HG03521 (cell line): Measurements from ENCODE around the gene TMEM204.

Experiments used
- ATAC-seq: cut with Tn5 transposase; IDR thresholded peaks from one replicate; pipeline ENCODE4 v1.9.1; 2021; ENCODE audit warnings: mild to moderate bottlenecking, moderate library complexity; ENCODE audit not compliant: unreplicated experiment

The TMEM204 gene

DNA sequence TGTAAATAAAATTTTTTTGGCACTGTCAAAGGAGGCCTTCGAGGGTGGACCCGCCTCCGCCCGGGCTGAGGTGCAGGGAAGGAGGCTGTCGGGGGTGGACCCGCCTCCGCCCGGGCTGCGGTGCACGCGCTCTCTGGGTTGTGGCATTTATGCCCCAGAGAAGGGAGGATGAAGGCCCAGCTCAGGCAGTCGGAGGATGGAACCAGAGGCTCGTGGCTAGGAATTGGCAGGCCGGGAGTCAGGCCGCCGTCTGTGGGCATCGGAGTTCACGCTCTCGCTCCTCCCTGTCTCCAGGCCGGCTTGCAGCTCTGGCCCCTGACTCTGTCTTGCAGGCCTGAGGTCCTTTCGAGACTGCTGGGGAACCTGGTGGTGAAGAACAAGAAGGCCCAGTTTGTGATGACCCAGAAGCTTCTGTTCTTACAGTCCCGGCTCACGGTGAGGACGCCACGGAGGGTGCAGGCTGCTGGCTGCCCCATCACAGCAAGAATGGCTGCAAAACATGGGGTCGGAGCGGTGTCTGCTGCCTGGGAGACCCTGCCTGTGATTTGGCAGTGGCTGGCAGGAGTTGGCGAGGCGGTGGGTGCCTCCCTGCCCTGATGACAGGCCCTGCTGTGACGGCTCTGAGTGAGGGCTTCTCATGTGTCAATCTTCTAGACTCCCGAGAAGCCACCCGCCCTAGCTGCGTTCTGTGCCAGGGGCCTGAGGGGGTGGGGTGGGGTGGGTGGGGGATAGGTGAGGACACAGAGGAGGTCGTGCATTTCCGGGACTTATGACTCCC is 34.4 kb upstream of the TMEM204 start:
- ATAC-seq: no peak

DNA sequence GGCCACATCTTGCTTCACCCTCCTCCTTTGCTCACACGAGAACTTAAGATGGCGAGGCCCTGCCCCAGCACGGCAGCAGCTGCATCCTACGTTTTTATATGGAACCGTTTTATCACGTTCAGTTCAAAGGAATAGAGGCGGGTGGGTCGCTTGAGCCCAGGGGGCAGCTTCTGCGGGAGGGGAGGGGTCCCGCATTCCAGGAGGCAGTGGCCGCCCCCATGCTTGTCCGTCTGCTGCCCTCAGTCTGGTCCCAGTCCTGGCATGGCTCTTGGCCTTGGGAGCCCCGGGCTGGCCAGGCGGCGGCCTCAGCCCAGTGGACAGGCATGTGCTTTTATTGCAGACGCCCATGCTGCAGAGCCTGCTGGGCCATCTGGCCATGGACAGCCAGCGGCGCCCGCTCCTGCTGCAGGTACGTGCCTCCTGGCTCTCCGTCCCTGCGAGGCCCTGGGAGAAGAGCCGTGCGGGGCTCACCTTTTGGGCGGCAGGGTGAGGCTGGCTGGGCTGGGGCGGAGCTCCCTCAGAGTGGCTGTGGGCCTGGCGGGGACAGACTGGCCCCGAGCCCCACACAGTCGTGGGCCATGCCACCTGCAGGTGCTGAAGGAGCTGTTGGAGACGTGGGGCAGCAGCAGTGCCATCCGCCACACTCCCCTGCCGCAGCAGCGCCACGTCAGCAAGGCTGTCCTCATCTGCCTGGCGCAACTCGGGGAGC is 33.6 kb upstream of the TMEM204 start:
- ATAC-seq: no peak

DNA sequence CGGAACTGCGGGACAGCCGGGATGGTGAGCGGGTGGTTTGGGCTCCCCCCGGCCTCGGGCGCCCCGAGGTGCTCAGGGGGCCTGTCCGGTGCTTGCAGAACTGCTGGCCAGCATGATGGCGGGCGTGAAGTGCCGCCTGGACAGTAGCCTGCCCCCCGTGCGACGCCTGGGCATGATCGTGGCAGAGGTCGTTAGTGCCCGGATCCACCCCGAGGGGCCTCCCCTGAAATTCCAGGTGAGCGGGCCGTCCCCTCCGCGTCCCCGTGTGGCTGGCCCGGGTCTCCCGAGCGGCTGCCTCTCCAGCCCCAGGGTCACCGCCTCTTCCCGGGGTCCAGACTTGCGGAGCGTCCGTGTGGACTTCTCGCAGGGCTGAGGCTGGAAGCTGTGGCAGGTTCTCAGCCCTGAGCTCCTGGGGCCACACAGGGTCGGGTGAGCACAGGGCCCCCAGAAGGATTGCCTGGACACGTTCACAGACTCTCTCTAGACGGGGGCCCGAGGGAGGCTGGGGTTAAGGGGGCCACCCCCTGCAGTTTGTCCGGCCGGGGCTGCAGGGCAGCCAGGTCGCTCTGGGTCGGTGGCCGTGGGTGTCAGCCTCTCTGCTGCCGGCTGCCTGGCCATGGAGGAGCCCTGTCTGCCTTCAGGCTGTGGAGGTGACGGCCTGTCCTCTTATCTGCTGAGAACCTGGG is 32.9 kb upstream of the TMEM204 start:
- ATAC-seq: no peak

DNA sequence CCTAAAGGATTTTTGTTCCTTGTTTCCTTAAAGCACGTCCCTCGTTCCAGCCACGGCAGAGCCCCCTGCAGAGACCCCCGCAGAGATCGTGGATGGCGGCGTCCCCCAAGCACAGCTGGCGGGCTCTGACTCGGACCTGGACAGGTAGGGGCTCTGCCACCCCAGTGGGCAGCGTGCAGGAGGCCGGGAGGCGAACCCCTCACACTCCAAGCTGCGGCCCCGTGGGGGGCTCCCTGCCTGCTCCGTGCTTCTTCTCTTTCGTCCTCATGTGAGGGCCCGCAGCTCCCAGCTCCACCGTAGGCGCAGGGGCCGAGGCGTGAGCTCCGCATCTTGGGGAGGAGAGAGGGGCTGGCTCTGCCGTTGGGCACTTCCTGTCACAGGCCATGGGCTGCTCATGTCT is 31.8 kb upstream of the TMEM204 start:
- no peak for ATAC-seq

DNA sequence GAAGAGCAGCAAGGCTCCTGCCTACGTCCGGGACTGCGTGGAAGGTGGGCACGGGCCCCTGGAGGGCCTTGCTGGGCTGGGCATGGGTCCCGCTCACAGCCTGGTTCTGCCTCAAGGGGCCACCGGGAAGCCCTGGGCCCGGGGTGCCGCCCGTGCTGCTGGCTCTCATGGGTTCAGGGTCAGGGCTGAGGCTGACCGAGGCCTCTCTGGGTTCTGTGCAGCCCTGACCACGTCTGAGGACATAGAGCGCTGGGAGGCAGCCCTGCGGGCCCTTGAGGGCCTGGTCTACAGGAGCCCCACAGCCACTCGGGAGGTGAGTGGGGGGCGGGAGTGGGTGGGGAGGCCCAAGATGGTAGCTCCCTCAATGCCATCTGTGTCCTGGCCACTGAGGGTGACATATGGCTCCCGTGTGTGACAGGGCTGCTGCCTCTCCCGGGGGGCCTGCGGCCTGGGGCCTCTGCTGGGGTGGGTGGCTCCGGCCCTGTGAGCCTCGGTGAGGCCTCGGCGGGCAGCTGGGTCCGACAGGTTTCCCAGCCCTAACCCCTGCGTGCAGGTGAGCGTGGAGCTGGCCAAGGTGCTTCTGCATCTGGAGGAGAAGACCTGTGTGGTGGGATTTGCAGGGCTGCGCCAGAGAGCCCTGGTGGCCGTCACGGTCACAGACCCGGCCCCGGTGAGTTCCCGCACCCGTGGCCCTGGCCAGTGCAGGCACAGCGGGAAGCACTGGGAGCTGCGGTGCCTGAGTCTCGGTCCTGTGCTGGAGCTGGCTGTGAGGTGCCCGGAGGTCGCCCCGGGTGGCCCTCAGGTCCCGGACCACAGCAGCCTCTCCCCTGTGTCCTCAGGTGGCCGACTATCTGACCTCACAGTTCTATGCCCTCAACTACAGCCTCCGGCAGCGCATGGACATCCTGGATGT is 31.1 kb upstream of the TMEM204 start:
- ATAC-seq: no peak

DNA sequence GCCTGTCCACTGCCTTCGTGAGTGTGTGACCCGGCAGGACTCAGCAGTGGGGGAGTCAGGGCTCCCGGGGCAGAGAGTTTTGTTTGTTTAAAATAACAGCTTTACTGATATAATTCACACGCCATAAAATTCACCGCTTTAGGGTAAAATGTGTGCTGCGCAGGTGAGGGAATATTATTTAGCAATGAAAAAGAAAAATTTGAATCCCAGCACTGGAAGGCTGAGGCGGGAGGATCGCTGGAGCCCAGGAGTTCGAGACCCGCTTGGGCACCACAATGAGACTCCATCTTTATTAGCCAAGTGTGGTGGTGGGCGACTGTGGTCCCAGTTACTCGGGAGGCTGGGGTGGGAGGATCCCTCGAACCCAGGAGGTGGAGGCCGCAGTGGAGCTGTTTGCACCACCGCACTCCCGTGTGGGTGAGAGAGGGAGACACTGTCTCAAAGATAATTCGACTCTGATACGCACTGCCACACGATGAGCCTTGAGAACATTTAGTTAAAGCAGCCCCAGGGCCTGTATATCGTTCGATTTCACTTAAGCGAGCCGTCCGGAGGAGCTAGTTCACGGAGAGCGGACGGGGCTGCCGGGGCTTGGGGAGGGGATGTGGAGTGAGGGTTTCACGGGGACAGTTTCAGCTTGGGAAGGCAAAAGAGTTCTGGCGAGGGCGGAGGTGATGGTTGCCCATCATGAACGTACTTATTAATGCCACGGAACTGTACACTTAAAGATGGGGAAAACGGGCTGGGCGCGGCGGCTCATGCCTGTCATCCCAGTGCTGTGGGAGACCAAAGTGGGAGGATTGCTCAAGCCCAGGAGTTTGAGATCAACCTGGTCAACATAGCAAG is 30.1 kb upstream of the TMEM204 start:
- ATAC-seq: no peak

DNA sequence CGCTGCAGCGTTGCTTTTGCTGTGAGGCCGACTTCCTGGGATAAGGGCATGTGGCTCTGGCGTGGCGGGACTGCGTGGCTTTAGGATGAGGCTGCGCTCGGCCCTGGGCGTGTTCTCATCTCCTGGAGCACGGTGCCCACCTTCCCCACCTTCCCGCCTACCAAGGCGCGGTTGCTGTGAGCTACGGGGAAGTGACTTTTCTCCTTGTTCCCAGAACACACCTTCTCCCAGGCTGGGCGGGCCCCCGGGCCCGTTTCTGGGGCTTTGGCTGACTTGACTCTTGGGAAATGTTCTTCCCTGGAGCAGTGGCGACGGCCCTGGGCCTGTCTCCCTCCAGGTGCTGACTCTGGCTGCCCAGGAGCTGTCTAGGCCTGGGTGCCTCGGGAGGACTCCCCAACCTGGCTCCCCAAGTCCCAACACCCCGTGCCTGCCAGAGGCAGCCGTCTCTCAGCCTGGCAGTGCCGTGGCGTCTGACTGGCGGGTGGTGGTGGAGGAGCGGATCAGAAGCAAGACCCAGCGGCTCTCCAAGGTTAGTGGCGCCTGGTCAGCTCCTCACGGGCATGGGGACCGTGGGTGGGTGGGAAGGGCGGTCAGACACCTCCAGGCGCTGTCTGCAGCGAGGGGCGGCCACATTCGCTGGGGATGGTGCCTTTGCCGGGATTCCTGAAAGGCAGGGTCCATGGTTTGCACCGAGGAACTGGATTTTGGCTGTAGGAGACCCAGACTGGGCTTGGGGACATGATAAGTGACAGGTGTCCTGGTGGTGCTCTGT is 28.2 kb upstream of the TMEM204 start:
- ATAC-seq: no peak

DNA sequence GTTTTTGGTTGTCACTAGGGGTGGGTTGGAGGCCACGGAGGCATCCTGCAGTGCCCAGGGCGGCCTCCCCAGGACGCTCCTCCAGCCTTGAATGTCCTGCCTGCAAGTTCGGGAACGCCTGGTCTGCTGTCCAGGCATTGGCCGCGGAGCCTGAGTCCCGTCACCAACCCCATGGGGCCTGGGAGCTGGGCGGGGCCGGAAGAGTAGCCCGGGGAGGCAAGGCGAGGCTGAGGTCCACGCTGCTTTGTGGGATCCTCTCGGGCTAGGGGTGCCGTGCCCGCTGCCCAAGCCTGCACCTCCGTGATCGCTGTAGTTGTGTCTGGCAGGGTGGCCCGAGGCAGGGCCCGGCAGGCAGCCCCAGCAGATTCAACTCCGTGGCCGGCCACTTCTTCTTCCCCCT is 27.6 kb upstream of the TMEM204 start:
- ATAC-seq: no peak

DNA sequence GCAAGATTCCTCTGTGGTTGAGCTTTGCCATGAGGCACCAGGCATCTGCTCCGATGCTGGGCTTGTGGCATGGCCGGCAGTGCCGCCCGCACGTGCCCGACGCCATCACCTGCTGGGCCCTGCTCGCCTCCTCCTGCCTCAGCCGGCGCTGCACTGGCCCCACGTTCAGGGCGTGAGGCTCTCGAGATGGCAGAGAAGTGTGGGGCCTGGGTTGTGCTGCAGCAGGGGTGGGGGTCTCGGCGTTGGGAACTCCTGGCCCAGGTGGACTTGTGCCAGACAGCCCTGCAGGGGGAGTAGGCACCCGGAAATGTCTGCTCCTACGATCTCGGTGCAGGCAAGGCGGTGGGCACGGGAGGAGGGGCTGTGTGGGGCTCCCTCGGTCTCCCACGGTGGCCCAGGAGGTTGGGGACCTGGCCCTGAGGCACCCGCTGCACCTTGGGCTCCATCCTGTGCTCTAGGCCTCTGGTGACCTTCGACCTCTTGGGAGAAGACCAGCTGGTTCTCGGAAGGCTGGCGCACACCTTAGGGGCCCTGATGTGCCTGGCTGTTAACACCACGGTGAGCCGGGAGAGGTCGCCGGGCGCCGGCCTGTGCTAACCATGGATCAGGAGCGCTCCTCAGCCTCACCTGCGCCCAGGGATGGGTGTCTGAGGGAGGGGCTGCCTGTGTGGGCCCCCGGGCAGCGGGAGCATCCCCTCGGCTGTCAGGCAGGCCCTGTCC is 26.8 kb upstream of the TMEM204 start:
- no peak for ATAC-seq

DNA sequence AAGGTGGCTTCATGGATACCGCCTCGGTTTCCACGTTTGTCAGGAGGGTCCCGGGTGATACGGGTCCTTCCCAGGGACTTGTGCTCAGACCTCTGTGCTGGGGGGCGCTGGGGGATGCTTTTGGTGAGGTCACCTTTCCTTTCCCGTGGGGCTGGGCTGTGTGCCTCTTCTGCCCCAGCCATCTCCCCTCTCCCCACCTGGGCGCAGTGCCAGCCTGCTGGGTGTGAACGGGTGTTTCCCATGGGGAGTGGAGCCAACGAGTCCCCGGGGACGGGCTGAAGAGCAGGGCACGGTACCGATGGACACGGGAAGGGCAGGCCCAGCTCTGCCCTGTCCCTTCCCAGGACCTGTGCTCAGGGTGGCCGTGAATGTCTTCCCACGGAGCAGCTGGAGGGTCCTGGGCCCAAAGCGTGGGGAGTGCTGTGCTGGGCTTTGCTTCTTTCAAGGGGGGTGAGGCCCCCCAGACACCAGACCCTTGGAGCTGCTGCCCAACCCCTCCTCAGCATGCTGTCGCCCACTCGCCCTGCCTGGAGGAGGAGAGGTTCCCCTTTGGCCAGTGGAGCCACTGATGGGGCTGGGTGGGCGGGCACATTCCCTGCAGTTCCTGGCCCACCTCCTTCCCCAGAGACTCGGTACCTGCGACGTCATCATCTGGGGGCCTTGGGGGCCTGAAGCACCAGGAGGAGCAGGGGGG is 24.8 kb upstream of the TMEM204 start:
- ATAC-seq: no peak

DNA sequence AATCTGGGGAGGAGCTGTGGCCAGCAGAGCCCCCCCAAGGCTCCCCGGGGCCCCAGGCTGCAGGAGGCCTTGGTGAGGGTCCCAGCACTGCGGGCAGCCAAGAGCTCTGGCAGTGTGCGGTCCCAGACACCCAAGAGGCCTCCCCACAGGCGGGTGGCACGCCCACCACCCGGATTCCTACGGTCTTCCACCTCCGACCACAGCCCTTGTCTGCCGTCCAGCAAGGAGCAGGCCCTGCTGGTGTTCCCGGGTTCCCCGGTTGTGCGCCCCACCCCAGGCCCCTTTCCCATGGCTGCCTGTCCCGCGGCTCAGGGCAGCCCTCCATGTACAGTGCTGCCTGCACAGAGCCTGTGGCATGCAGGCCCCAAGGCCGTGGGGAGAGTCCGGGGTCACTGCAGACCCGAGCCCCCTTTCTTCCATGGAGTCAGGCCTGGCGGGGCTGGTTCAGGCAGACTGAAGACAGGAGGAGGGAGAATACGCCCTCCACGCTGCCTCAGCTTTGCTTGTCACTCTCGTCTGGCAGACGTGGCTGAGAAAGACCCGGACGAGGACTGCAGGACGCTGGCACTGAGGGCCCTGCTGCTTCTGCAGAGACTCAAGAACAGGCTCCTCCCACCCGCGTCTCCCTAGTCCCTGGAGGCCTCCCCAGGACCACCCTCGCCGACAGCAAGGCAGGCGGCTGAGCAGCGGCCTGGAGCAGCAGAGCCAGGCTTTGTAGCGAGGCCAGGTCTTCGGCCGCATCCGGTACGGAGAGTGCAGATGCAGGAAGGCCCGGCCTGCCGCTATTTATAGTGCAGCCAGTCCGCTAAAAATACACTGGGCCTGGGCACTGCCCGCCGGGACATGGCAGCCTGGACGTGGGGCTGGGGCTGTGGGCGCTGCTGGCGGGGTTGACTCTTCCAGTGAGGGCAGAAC is 23.9 kb upstream of the TMEM204 start:
- ATAC-seq: no peak

DNA sequence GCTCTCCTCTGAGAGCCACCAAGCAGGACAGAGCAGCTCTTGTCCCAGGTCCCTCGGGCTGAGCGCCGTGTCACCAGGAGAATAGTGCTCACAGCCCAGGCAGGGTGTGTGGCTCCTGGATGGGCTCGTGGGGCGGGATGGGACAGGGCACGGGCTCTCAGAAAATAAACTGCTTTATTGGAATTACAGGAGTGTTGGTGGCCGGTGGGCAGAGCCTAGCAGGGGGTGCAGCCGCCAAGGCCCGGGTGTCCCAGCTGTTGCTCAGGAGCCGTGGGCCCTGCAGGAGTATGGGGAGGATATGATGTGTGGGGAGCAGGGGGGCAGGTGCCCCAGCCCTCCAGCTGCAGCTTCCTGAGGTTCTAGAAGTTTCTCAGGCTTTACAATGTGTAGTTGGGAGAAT is 23.2 kb upstream of the TMEM204 start:
- no peak for ATAC-seq

DNA sequence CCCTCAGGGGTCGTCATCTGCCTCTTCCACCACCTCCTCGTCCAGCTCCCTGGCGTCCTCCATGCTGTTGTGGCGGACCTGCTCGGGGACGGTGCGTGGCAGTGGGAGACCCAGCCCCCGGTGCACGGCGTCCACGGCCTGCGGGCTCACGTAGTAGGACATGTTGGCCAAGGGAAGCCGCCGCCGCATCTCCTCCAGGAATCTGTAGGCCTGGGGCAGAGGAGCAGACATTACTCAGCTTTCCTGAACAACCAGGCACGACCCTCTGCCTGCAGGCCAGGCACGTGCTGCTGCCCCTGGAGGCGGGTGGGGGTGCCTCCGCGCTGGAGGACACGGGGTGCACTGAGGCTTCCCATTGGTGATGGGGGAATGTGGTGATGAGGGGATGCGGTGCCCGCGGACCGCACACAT is 22.5 kb upstream of the TMEM204 start:
- ATAC-seq: no peak

DNA sequence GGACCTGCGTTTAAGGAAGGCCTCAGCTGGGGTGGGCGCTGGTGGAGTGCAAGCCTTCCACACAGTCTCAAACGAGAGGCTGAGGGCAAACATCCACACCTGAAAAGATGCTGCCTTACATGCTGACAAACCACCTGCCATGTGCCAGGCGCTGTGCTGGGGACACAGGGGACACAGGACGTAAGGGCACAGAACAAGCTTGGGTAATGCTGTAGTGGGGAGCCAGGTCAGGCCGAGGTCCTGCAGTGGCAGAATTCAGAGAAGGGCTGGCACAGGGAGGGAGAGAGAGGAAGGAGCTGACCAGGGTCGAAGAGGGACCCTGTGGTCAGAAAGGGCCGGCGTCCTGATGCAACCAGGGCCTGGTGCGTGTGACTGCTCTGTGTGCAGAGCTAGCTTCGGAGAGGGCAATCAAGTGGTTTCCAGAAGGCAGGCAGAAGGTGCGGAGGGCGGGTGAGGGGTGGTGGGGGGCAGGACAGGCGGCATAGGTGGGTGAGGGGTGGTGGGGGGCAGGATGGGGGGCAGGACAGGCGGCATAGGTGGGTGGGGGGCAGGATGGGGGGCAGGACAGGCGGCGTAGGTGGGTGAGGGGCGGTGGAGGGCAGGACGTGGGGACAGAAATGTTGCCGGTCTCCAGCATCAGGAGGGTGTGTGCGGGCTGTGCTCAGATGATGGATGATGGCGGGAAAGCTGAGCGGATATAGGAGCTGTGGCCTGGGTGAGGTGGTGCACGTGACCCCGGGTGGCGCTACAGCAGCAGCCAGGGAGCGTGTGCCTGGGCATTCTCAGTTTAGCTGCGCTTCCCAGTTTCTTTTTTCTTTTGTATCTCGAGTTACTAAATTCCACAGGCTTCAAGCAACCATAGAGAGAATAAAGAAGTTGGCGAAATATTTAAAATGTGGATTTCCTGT is 21.6 kb upstream of the TMEM204 start:
- ATAC-seq: no peak

DNA sequence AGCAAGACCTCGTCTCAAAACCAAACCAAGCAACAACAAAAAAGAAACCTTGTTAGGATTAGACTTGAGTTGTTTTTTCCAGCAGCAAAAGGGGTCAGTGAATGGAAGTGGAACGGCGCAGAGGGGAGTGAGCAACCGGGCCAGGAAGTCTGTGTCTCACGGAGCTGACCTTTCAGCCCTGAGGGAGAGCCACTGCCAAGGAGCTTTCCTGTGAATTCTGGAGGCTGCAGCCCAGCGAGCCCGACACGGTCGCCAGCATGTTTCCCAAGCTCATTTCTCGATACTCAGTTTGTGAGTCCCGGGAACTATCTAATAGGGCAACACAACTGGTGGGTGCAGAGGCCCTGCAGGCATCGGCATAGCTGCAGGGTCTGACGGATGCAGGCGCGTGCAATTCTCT is 20.7 kb upstream of the TMEM204 start:
- ATAC-seq: no peak

DNA sequence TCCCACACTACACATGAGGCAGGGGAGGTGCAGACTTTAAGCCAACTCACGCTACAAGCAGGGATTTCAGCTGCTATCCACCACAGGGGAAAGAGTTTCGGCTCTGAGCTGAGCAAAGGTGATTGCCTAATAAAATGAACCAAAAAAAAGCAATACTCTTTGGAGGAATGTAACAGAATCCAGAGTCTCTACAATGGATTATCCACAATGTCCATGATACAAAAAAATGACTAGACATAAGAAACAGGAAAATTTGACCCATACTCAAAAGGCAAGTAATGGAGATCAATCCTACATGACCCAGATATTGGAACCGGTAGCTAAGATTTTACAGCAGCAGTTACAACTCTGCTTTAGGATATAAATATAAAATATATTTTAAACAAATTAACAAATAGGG is 19.0 kb upstream of the TMEM204 start:
- no peak for ATAC-seq
